GM12892 (cell line): ENCODE measurements around the gene ZNF438.

ENCODE experiments used
- POLR2A ChIP-seq: IDR thresholded peaks from 2 replicates; pipeline ENCODE4 v1.6.1; 2011; ENCODE audit warnings: low read depth, low read length, control low read depth
- POLR2AphosphoS5 ChIP-seq: IDR thresholded peaks from 2 replicates; pipeline ENCODE4 v1.6.1; 2011; ENCODE audit warnings: low read depth, low read length, control low read depth

GRCh38 chr10:31070691-31071090 is 39.0 kb upstream of the ZNF438 start:
- no peak for TF ChIP-seq POLR2AphosphoS5
- TF ChIP-seq POLR2A: no peak
